ENCODE results near the gene ADSS1. TPM values are rescaled to one million over a fixed set of nuclear protein-coding genes. Genes with fewer than 3 reads are reported as not detected.

ADSS1 gene
- total RNA-seq, 1 experiment from 2014 or later = 4.2 TPM

DNA sequence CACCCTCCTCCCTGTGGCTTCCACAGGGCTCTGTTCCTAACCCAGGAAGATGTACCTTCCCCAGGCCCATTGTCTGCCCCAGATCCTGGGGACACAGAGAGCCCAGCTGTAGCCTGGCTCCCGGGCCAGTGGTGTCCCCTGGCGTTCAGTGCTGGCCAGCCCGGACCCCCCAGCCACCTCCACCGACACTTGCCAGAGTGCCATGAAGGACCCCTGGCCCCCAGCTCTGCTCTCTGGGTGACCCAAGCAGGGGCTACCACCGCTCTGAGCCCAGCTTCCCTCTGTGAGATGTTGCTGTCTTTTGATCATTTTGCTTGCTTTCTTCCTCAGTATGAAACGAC lies 28.4 kb upstream of the ADSS1 start:
- DNase-seq (ENCODE audit: low read depth, low spot score) = no peak
- in situ Hi-C loops (cut with HindIII; ENCODE audit: low pct_unique_long_range_greater_than_20kb, low sequenced_read_pairs) = no loop called here

GRCh38 chr14:104696671-104697316 lies 27.2 kb upstream of the ADSS1 start:
- DNase-seq (ENCODE audit: low read depth, low spot score) = no peak
- in situ Hi-C loops (cut with HindIII; ENCODE audit: low pct_unique_long_range_greater_than_20kb, low sequenced_read_pairs) = no loop called here

DNA sequence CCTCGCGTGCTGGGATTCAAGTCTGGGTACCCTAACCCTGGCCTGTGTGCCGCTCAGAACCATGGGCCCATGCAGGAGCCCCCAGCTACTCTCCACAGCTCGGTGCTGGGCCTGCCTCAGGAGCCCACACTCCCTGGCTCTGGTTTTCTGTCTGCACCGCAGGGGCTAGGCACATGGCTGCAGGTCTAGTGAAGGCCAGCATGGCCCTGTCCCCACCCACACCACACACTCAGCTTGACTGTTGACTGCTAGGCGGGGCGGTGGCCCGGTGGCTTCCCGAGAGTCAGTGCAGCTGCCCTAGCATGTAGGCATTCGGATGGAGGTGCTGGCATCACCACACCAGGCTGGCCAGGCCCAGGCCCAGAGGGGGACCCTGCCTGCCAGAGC lies 26.7 kb upstream of the ADSS1 start:
- in situ Hi-C loops (cut with HindIII; ENCODE audit: low pct_unique_long_range_greater_than_20kb, low sequenced_read_pairs) = no loop called here

GRCh38 chr14:104697892-104698583 lies 26.0 kb upstream of the ADSS1 start:
- in situ Hi-C loops (cut with HindIII; ENCODE audit: low pct_unique_long_range_greater_than_20kb, low sequenced_read_pairs) = no loop called here
- no peak for DNase-seq (ENCODE audit: low read depth, low spot score)

More for the DNA sequence above, 26.7 kb upstream of the ADSS1 start:
- DNase-seq (ENCODE audit: low read depth, low spot score) = no peak

GRCh38 chr14:104698688-104699425 lies 25.2 kb upstream of the ADSS1 start:
- no peak for DNase-seq (ENCODE audit: low read depth, low spot score)
- in situ Hi-C loops (cut with HindIII; ENCODE audit: low pct_unique_long_range_greater_than_20kb, low sequenced_read_pairs) = no loop called here

- in situ Hi-C loops (cut with HindIII; ENCODE audit: low pct_unique_long_range_greater_than_20kb, low sequenced_read_pairs) = no loop called here
- DNase-seq (ENCODE audit: low read depth, low spot score) = no peak
Observed at GRCh38 chr14:104699426-104699748, 24.6 kb upstream of the ADSS1 start.

DNA sequence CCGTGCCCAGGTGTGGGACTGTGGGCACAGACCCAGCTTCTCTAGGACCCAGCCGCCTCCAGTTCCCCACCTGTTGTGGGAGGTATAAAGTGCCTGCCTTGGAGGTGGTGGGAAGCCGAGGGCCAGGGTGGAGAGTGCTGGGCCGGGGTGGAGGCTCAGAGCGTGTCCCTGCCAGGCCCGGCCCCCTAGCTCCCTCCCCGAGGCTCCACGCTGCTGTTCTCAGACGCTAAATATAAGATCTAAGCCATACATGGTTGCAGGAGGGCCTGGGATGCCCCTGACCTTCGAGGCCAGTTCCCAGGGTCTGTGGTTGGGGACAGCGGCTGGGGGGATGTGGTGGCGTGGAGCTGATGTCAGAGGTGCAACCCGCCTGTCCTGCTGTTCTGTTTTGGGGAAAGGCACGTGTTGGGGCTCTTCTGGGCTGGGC lies 23.8 kb upstream of the ADSS1 start:
- in situ Hi-C loops (cut with HindIII; ENCODE audit: low pct_unique_long_range_greater_than_20kb, low sequenced_read_pairs) = no loop called here

GRCh38 chr14:104700747-104701217 lies 23.2 kb upstream of the ADSS1 start:
- DNase-seq (ENCODE audit: low read depth, low spot score) = no peak
- in situ Hi-C loops (cut with HindIII; ENCODE audit: low pct_unique_long_range_greater_than_20kb, low sequenced_read_pairs) = no loop called here

More for the DNA sequence above, 23.8 kb upstream of the ADSS1 start:
- DNase-seq (ENCODE audit: low read depth, low spot score) = no peak

DNA sequence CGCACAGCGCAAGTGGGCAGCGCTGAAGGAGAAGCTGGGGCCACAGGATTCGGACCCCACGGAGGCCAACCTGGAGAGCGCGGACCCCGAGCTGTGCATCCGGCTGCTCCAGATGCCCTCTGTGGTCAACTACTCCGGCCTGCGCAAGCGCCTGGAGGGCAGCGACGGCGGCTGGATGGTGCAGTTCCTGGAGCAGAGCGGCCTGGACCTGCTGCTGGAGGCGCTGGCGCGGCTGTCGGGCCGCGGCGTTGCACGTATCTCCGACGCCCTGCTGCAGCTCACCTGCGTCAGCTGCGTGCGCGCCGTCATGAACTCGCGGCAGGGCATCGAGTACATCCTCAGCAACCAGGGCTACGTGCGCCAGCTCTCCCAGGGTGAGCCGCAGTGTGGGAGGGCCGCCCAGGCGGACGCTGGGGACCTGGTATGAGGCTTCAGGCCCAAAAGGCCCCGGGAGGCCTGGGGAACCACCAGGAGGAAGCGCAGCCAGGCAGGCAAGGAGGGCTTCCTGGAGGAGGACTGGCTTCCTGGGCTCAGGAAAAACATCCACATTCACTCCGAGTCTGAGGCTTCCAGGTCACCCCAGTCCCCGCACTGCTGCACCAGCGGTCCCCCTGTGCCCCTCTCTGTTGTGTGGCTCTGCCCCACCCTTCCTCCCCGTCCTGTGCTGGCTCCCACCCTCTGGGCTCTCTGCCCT lies 22.5 kb upstream of the ADSS1 start:
- no peak for DNase-seq (ENCODE audit: low read depth, low spot score)
- in situ Hi-C loops (cut with HindIII; ENCODE audit: low pct_unique_long_range_greater_than_20kb, low sequenced_read_pairs) = no loop called here

DNA sequence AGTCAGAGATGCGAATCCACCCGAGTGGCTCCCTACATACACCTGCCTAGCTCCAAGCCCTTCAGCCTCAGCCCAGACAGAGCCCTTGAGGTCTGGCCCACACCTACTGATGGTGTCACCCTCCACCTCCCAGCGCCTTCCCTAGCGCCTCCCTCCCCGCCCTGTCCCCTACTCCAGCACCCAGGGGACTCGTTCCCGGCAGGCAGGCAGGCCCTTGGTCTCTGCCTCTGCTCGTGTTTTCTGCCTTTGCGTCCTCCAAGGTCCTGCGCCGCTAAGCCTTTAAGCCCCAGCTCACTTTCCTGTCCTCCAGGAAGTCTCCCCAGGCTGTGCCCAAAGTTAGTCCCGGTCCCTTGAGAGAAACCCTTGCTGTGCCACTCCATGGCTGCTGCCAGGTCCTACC lies 21.9 kb upstream of the ADSS1 start:
- in situ Hi-C loops (cut with HindIII; ENCODE audit: low pct_unique_long_range_greater_than_20kb, low sequenced_read_pairs) = no loop called here
- no peak for DNase-seq (ENCODE audit: low read depth, low spot score)

GRCh38 chr14:104702673-104703072 lies 21.4 kb upstream of the ADSS1 start:
- in situ Hi-C loops (cut with HindIII; ENCODE audit: low pct_unique_long_range_greater_than_20kb, low sequenced_read_pairs) = no loop called here
- DNase-seq (ENCODE audit: low read depth, low spot score) = no peak

GRCh38 chr14:104703269-104703668 lies 20.8 kb upstream of the ADSS1 start:
- no peak for DNase-seq (ENCODE audit: low read depth, low spot score)
- in situ Hi-C loops (cut with HindIII; ENCODE audit: low pct_unique_long_range_greater_than_20kb, low sequenced_read_pairs) = no loop called here

DNA sequence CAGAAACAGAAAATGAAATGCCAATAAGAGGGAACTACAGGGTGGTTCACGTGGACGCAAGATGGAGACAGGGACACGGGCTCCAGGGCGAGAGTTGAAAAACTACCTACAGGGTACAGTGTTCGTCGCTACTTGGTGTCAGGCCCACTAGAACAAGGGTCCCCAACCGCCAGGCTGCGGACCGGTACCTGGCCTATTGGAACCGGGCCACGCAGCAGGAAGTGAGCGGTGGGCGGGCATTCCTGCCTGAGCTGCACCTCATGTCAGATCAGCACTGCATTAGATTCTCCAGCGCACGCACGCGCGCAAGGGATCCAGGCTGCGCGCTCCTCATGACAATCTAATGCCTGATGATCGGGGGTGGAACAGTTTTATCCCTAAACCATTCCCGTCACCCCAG lies 19.8 kb upstream of the ADSS1 start:
- in situ Hi-C loops (cut with HindIII; ENCODE audit: low pct_unique_long_range_greater_than_20kb, low sequenced_read_pairs) = no loop called here
- DNase-seq (ENCODE audit: low read depth, low spot score) = no peak

GRCh38 chr14:104705340-104706047 lies 18.5 kb upstream of the ADSS1 start:
- DNase-seq (ENCODE audit: low read depth, low spot score) = peak; percentile 35
- in situ Hi-C loops (cut with HindIII; ENCODE audit: low pct_unique_long_range_greater_than_20kb, low sequenced_read_pairs) = no loop called here

GRCh38 chr14:104706733-104707607 lies 17.1 kb upstream of the ADSS1 start:
- no peak for DNase-seq (ENCODE audit: low read depth, low spot score)
- in situ Hi-C loops (cut with HindIII; ENCODE audit: low pct_unique_long_range_greater_than_20kb, low sequenced_read_pairs) = no loop called here

DNA sequence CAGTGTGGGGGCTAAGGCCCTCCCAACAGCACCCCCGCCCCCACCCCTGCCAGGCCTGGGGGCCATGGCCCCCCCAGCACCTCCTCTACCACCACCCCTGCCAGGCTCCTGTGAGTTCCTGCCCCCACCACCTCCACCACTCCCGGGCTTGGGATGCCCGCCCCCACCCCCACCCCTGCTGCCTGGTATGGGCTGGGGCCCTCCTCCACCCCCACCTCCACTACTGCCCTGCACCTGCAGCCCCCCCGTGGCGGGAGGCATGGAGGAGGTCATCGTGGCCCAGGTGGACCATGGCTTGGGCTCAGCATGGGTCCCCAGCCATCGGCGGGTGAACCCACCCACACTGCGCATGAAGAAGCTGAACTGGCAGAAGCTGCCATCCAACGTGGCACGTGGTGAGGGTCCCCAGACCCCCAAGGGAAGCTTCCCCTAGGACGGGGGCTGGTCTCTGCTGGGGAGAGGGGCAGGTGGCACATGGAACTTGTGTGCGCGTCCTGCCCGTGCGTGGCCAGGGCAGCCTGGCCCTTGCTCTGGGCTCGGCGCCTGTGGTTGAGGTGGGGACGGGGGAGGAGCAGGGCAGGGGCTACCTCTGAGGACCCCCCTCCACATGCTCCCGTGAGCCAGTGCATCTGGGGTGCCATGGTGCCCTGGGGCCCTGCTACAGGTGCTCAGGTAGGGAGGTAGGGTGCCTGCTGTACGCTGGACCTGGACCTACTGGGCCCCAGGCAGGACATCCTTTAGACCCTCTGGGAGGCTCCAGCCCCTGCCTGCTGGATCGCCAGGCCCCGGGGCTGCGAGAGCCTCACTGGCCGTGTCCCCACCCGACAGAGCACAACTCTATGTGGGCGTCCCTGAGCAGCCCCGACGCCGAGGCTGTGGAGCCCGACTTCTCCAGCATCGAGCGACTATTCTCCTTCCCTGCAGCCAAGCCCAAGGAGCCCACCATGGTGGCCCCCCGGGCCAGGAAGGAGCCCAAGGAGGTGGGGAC lies 16.1 kb upstream of the ADSS1 start:
- in situ Hi-C loops (cut with HindIII; ENCODE audit: low pct_unique_long_range_greater_than_20kb, low sequenced_read_pairs) = no loop called here
- DNase-seq (ENCODE audit: low read depth, low spot score) = no peak

Measured in SK-MEL-5 (cell line).